HepG2 (cell line): ENCODE measurements around the gene OSER1. TPM values are rescaled to one million over a fixed set of nuclear protein-coding genes. Genes with fewer than 3 reads are reported as not detected.

ENCODE experiments used
- AKAP8 ChIP-seq: sonication (generic); formaldehyde crosslinking; IDR thresholded peaks from 2 replicates; pipeline ENCODE4 v1.5.1; 2020; ENCODE audit warnings: mild to moderate bottlenecking, missing genetic modification reagents
- BCL6 ChIP-seq: IDR thresholded peaks from 2 replicates; pipeline ENCODE4 v1.6.1; 2016; ENCODE audit warnings: missing genetic modification reagents, missing compliant biosample characterization
- CBX1 ChIP-seq: IDR thresholded peaks from one replicate; pipeline ENCODE4 v1.6.1; 2016; ENCODE audit warnings: antibody characterized with exemption, low read depth
- FOXC1 ChIP-seq: sonication (generic); formaldehyde crosslinking; IDR thresholded peaks from 2 replicates; pipeline ENCODE4 v1.8.0; 2022; ENCODE audit warnings: mild to moderate bottlenecking, missing genetic modification reagents, borderline replicate concordance
- HDAC6 ChIP-seq: fragments of 200-600 bp; sonication (generic); IDR thresholded peaks from 2 replicates; pipeline ENCODE4 v1.7.0; 2017; ENCODE audit warnings: mild to moderate bottlenecking, antibody characterized with exemption, low read length, low read depth
- HNF1B ChIP-seq: sonication (generic); formaldehyde crosslinking; IDR thresholded peaks from 2 replicates; pipeline ENCODE4 v1.5.1; 2020; ENCODE audit warnings: mild to moderate bottlenecking, moderate library complexity, missing genetic modification reagents
- MEIS1 ChIP-seq: sonication (generic); formaldehyde crosslinking; IDR thresholded peaks from 2 replicates; pipeline ENCODE4 v1.9.0; 2021; ENCODE audit warnings: mild to moderate bottlenecking, missing genetic modification reagents, moderate library complexity, borderline replicate concordance
- MTF2 ChIP-seq: sonication (generic); formaldehyde crosslinking; IDR thresholded peaks from 2 replicates; pipeline ENCODE4 v1.5.0; 2020; ENCODE audit warnings: missing genetic modification reagents, borderline replicate concordance
- NFKB2 ChIP-seq: sonication (generic); formaldehyde crosslinking; IDR thresholded peaks from 2 replicates; pipeline ENCODE4 v1.4.0; 2020; ENCODE audit warnings: missing genetic modification reagents, borderline replicate concordance
- PAWR ChIP-seq: sonication (generic); formaldehyde crosslinking; IDR thresholded peaks from 2 replicates; pipeline ENCODE4 v1.4.0; 2020; ENCODE audit warnings: missing genetic modification reagents, mild to moderate bottlenecking, borderline replicate concordance
- PCBP1 ChIP-seq: fragments of 200-400 bp; formaldehyde crosslinking; IDR thresholded peaks from 2 replicates; pipeline ENCODE4 v1.6.1; 2017; ENCODE audit warnings: mild to moderate bottlenecking, low read depth, low read length, borderline replicate concordance
- PPARG ChIP-seq: conservative IDR thresholded peaks from 2 replicates; pipeline ENCODE4 v1.6.1; 2016; ENCODE audit warnings: missing biosample characterization, missing genetic modification reagents
- PRDM4 ChIP-seq: sonication (generic); formaldehyde crosslinking; IDR thresholded peaks from 2 replicates; pipeline ENCODE4 v1.9.0; 2021; ENCODE audit warnings: missing genetic modification reagents, borderline replicate concordance
- ZMYM3 ChIP-seq: sonication (generic); formaldehyde crosslinking; IDR thresholded peaks from 2 replicates; pipeline ENCODE4 v1.5.1; 2020; ENCODE audit warnings: mild to moderate bottlenecking, missing genetic modification reagents
- ZNF317 ChIP-seq: sonication (generic); formaldehyde crosslinking; IDR thresholded peaks from 2 replicates; pipeline ENCODE4 v1.5.0; 2020; ENCODE audit warnings: mild to moderate bottlenecking, missing genetic modification reagents
- ZNF891 ChIP-seq: sonication (generic); formaldehyde crosslinking; IDR thresholded peaks from 2 replicates; pipeline ENCODE4 v1.5.0; 2020; ENCODE audit warnings: mild to moderate bottlenecking, missing genetic modification reagents
- polyA plus RNA-seq, 8 experiments: library from polyadenylated mRNA; depleted of rRNA in 3 of 8; stranded (reverse) in 7 of 8; unstranded in 1 of 8; fragments of >200 nt; fragmentation: Illumina TruSeq in 4 of 8; extraction: Trizol in 4 of 8; gene quantifications; 2 replicates each; pipeline versions ENCODE4 v1.2.1 to v1.2.3, GENCODE V29; 2011 to 2016; ENCODE audit warnings: low read depth in 4 of 8, missing spikeins in 1 of 8, mixed read lengths in 1 of 8; ENCODE audit not compliant: insufficient read depth in 1 of 8
- total RNA-seq, 5 experiments: library from RNA; depleted of rRNA; stranded (reverse); fragments of >200 nt; fragmentation: Illumina TruSeq; extraction: Trizol; gene quantifications; 2 replicates each; pipeline ENCODE4 v1.2.3, GENCODE V29; 2016; ENCODE audit warnings: low read depth in 1 of 5
- TF ChIP-seq, protein P1 (sequence below): sonication (generic); formaldehyde crosslinking; IDR thresholded peaks from 2 replicates; pipeline ENCODE4 v1.4.0; 2020; ENCODE audit warnings: mild to moderate bottlenecking, missing genetic modification reagents
- TF ChIP-seq, protein P2 (sequence below): sonication (generic); formaldehyde crosslinking; IDR thresholded peaks from 2 replicates; pipeline ENCODE4 v1.4.0; 2020; ENCODE audit warnings: missing genetic modification reagents

Gene OSER1
- total and polyA plus RNA-seq, 2 of the 13 experiments (the other 11 are each of a cell fraction or from before 2014, with no cell fraction given): 71.2 to 71.5 TPM

DNA sequence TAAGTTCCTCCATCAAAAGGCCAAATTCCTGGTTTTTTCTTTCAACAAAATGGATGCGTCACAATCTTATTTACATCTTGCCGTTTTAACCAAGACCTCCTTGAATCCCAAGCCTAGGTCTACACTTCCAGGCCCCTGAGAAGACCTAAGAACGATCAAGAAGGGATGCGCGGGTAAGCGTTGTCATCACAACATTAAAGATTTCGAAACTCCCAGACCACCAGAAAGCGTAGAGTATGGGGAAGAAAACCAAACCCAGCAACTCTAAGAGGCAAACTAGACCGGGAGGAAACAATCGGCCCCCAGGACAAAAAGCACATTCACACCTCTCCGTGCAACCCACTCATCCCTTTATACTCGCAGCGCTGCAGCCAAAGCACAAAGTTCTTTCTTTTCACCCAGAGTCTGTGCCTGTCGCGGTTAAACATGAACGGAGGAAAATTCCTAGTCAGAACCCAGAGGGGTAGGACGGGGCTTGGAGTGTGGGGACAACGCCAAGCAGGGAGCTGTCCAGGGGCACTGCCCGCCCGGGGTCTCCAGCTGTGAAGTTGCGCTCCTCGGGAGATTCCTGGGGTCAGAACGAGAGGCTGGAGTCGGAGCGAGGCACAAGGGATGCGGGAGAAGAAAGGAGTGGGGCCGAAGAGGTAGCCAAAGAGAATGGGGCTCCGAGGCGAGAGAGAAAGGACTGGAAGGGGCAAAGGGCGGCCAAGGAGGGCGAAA is 725 bp downstream of the OSER1 start (continued):
- TF ChIP-seq, protein P1, sequence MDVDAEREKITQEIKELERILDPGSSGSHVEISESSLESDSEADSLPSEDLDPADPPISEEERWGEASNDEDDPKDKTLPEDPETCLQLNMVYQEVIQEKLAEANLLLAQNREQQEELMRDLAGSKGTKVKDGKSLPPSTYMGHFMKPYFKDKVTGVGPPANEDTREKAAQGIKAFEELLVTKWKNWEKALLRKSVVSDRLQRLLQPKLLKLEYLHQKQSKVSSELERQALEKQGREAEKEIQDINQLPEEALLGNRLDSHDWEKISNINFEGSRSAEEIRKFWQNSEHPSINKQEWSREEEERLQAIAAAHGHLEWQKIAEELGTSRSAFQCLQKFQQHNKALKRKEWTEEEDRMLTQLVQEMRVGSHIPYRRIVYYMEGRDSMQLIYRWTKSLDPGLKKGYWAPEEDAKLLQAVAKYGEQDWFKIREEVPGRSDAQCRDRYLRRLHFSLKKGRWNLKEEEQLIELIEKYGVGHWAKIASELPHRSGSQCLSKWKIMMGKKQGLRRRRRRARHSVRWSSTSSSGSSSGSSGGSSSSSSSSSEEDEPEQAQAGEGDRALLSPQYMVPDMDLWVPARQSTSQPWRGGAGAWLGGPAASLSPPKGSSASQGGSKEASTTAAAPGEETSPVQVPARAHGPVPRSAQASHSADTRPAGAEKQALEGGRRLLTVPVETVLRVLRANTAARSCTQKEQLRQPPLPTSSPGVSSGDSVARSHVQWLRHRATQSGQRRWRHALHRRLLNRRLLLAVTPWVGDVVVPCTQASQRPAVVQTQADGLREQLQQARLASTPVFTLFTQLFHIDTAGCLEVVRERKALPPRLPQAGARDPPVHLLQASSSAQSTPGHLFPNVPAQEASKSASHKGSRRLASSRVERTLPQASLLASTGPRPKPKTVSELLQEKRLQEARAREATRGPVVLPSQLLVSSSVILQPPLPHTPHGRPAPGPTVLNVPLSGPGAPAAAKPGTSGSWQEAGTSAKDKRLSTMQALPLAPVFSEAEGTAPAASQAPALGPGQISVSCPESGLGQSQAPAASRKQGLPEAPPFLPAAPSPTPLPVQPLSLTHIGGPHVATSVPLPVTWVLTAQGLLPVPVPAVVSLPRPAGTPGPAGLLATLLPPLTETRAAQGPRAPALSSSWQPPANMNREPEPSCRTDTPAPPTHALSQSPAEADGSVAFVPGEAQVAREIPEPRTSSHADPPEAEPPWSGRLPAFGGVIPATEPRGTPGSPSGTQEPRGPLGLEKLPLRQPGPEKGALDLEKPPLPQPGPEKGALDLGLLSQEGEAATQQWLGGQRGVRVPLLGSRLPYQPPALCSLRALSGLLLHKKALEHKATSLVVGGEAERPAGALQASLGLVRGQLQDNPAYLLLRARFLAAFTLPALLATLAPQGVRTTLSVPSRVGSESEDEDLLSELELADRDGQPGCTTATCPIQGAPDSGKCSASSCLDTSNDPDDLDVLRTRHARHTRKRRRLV: 0 out of 2 replicates have a peak, but pooled peaks have one; percentile 24
- TF ChIP-seq PPARG (CRISPR knock-in tag) (no peak), HDAC6 (no peak), PRDM4 (CRISPR knock-in tag) (no peak; the same call in 1 of the 2 replicates), ZNF317 (no peak), PAWR (no peak), ZMYM3 (0 out of 2 replicates have a peak, but pooled peaks have one; percentile 23), AKAP8 (CRISPR knock-in tag) (no peak), BCL6 (no peak), MTF2 (CRISPR knock-in tag) (no peak), ZNF891 (CRISPR knock-in tag) (no peak; the same call in 1 of the 2 replicates), MEIS1 (no peak), FOXC1 (CRISPR knock-in tag) (no peak), PCBP1 (0 out of 2 replicates have a peak, but pooled peaks have one; percentile 18), HNF1B (CRISPR knock-in tag) (peak; percentile 48; the same call in 1 of the 2 replicates), NFKB2 (CRISPR knock-in tag) (0 out of 2 replicates have a peak, but pooled peaks have one; percentile 45), CBX1 (no peak)
- TF ChIP-seq, protein P2, sequence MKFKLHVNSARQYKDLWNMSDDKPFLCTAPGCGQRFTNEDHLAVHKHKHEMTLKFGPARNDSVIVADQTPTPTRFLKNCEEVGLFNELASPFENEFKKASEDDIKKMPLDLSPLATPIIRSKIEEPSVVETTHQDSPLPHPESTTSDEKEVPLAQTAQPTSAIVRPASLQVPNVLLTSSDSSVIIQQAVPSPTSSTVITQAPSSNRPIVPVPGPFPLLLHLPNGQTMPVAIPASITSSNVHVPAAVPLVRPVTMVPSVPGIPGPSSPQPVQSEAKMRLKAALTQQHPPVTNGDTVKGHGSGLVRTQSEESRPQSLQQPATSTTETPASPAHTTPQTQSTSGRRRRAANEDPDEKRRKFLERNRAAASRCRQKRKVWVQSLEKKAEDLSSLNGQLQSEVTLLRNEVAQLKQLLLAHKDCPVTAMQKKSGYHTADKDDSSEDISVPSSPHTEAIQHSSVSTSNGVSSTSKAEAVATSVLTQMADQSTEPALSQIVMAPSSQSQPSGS (CRISPR knock-in tag): peak; percentile 54; the same call in 1 of the 2 replicates
